ENCODE data around the gene GP9. TPM values are rescaled to one million over a fixed set of nuclear protein-coding genes. Genes with fewer than 3 reads are reported as not detected.

Gene GP9
- total RNA-seq, 1 donor from 2014 or later, result not detected

- Mint-ChIP-seq H3K27me3 (ENCODE audit: unreplicated experiment) (no peaks in the 10 kb centered on the region), H3K9me3 (ENCODE audit: unreplicated experiment) (no peaks in the 10 kb centered on the region), H3K36me3 (ENCODE audit: unreplicated experiment) (no peaks in the 10 kb centered on the region), H3K4me3 (ENCODE audit: unreplicated experiment) (no peak overlapping the region), H3K4me1 (ENCODE audit: unreplicated experiment) (peaks cover 2% of the 10 kb centered on the region), H3K27ac (ENCODE audit: unreplicated experiment) (no peak overlapping the region)
- DNase-seq (ENCODE audit: extremely low spot score, unreplicated experiment), result no peak
- TF ChIP-seq, protein P1, sequence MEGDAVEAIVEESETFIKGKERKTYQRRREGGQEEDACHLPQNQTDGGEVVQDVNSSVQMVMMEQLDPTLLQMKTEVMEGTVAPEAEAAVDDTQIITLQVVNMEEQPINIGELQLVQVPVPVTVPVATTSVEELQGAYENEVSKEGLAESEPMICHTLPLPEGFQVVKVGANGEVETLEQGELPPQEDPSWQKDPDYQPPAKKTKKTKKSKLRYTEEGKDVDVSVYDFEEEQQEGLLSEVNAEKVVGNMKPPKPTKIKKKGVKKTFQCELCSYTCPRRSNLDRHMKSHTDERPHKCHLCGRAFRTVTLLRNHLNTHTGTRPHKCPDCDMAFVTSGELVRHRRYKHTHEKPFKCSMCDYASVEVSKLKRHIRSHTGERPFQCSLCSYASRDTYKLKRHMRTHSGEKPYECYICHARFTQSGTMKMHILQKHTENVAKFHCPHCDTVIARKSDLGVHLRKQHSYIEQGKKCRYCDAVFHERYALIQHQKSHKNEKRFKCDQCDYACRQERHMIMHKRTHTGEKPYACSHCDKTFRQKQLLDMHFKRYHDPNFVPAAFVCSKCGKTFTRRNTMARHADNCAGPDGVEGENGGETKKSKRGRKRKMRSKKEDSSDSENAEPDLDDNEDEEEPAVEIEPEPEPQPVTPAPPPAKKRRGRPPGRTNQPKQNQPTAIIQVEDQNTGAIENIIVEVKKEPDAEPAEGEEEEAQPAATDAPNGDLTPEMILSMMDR (IDR thresholded peaks at IDR 0.05), result no peak
These were observed 17.9 kb downstream of the GP9 start for GRCh38 chr3:129078510-129078909.

DNA sequence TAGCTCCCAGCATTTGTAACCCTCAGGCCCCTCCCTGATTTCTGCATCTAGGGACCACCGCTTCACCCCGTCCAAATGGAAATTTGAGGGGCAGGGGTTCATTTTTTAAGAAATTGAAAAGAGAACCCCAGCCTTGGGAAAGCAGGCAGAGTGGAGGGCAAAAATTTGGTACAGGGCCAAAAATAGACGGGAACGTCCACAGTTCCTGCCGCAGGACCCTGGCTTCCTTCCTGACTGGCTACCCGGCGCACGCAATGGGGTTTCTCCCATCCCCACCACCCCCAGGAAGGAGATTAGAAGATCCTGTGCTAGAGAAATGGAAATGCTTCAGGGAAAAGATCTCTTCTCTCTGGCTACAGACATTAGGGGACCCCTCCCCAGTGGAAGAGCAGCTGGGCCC lies 20.9 kb downstream of the GP9 start:
- no peak overlapping the region for H3K27ac Mint-ChIP-seq (ENCODE audit: unreplicated experiment)
- H3K36me3 Mint-ChIP-seq (ENCODE audit: unreplicated experiment), result no peaks in the 10 kb centered on the region
- TF ChIP-seq, protein P1 (IDR thresholded peaks at IDR 0.05), result no peak
- peaks cover 2% of the 10 kb centered on the region for H3K4me1 Mint-ChIP-seq (ENCODE audit: unreplicated experiment)
- H3K4me3 Mint-ChIP-seq (ENCODE audit: unreplicated experiment), result no peak overlapping the region
- DNase-seq (ENCODE audit: extremely low spot score, unreplicated experiment), result no peak
- H3K27me3 Mint-ChIP-seq (ENCODE audit: unreplicated experiment), result no peaks in the 10 kb centered on the region
- no peaks in the 10 kb centered on the region for H3K9me3 Mint-ChIP-seq (ENCODE audit: unreplicated experiment)

- Mint-ChIP-seq H3K27me3 (ENCODE audit: unreplicated experiment) (no peaks in the 10 kb centered on the region), H3K9me3 (ENCODE audit: unreplicated experiment) (no peaks in the 10 kb centered on the region), H3K4me1 (ENCODE audit: unreplicated experiment) (peaks cover 2% of the 10 kb centered on the region), H3K27ac (ENCODE audit: unreplicated experiment) (no peak overlapping the region), H3K4me3 (ENCODE audit: unreplicated experiment) (no peak overlapping the region), H3K36me3 (ENCODE audit: unreplicated experiment) (no peaks in the 10 kb centered on the region)
- no peak for DNase-seq (ENCODE audit: extremely low spot score, unreplicated experiment)
- TF ChIP-seq, protein P1 (IDR thresholded peaks at IDR 0.05), result no peak
These were observed 21.4 kb downstream of the GP9 start for GRCh38 chr3:129082026-129082425.

GRCh38 chr3:129084501-129084900 lies 23.9 kb downstream of the GP9 start:
- TF ChIP-seq, protein P1 (IDR thresholded peaks at IDR 0.05), result no peak
- no peaks in the 10 kb centered on the region for H3K9me3 Mint-ChIP-seq (ENCODE audit: unreplicated experiment)
- H3K27me3 Mint-ChIP-seq (ENCODE audit: unreplicated experiment), result no peaks in the 10 kb centered on the region
- H3K27ac Mint-ChIP-seq (ENCODE audit: unreplicated experiment), result no peak overlapping the region
- no peaks in the 10 kb centered on the region for H3K4me1 Mint-ChIP-seq (ENCODE audit: unreplicated experiment)
- H3K36me3 Mint-ChIP-seq (ENCODE audit: unreplicated experiment), result no peaks in the 10 kb centered on the region
- no peak overlapping the region for H3K4me3 Mint-ChIP-seq (ENCODE audit: unreplicated experiment)
- DNase-seq (ENCODE audit: extremely low spot score, unreplicated experiment), result no peak

GRCh38 chr3:129085165-129085715 lies 24.7 kb downstream of the GP9 start:
- H3K4me1 Mint-ChIP-seq (ENCODE audit: unreplicated experiment), result no peaks in the 10 kb centered on the region
- H3K27me3 Mint-ChIP-seq (ENCODE audit: unreplicated experiment), result no peaks in the 10 kb centered on the region
- H3K36me3 Mint-ChIP-seq (ENCODE audit: unreplicated experiment), result no peaks in the 10 kb centered on the region
- H3K27ac Mint-ChIP-seq (ENCODE audit: unreplicated experiment), result no peak overlapping the region
- TF ChIP-seq, protein P1 (IDR thresholded peaks at IDR 0.05), result no peak
- no peaks in the 10 kb centered on the region for H3K9me3 Mint-ChIP-seq (ENCODE audit: unreplicated experiment)
- H3K4me3 Mint-ChIP-seq (ENCODE audit: unreplicated experiment), result no peak overlapping the region
- no peak for DNase-seq (ENCODE audit: extremely low spot score, unreplicated experiment)
